Gastroesophageal sphincter (tissue), 3 donors: ENCODE data around the gene MAP10.

Source experiments
- CTCF ChIP-seq, 4 experiments: fragments of 200-600 bp in 2 of 4; fragments of 450-650 bp in 2 of 4; sonication (generic) in 1 of 4; IDR thresholded peaks; one replicate each; pipeline ENCODE4 v1.5.1; 2017 to 2019; ENCODE audit warnings: antibody characterized with exemption in 4 of 4, mild to moderate bottlenecking in 2 of 4, moderate library complexity in 2 of 4
- POLR2AphosphoS5 ChIP-seq: sonication (generic); formaldehyde crosslinking; IDR thresholded peaks from one replicate; pipeline ENCODE4 v1.6.1; 2017; ENCODE audit warnings: antibody characterized with exemption

GRCh38 chr1:232841823-232842565 is 36.8 kb downstream of the MAP10 start:
- TF ChIP-seq CTCF (IDR thresholded peaks at IDR 0.05) (no peak), POLR2AphosphoS5 (no peak)
